Psoas muscle (tissue), 8 donors: Measurements from ENCODE around the gene ZNF688. TPM values are rescaled to one million over a fixed set of nuclear protein-coding genes. Genes with fewer than 3 reads are reported as not detected.
A peak's percentile ranks its signal among the peaks of the same experiment; 100 is the strongest.

Experiments used
- ATAC-seq, 4 donors: fragments of 200-7000 bp; cut with Tn5 transposase; one replicate each; pipeline ENCODE4 v1.9.1; 2020; ENCODE audit warnings: moderate library complexity in 3 of 4, mild to moderate bottlenecking in 2 of 4
- DNase-seq, 2 donors: peaks; one replicate each; pipeline ENCODE4 v3.0.0-alpha.2; 2020
- H3K27ac ChIP-seq: fragments of 200-600 bp; one replicate; pipeline ENCODE4 v1.8.0; 2022
- H3K27me3 ChIP-seq, 3 donors: fragments of 200-600 bp in 1 of 3; one replicate each; pipeline versions ENCODE4 v1.6.1 to v1.8.0; 2013 to 2022; ENCODE audit warnings: low read length in 2 of 3, mild to moderate bottlenecking in 2 of 3, moderate library complexity in 1 of 3; ENCODE audit not compliant: insufficient read depth in 3 of 3
- H3K36me3 ChIP-seq, 2 donors: fragments of 200-600 bp in 1 of 2; one replicate each; pipeline versions ENCODE4 v1.6.1 to v1.8.0; 2013 to 2022; ENCODE audit warnings: low read depth in 1 of 2, mild to moderate bottlenecking in 1 of 2, moderate library complexity in 1 of 2; ENCODE audit not compliant: insufficient read depth in 1 of 2
- H3K4me1 ChIP-seq: fragments of 200-600 bp; one replicate; pipeline ENCODE4 v1.8.0; 2022
- H3K4me3 ChIP-seq: fragments of 200-600 bp; one replicate; pipeline ENCODE4 v1.8.0; 2022; ENCODE audit warnings: mild to moderate bottlenecking
- H3K9me3 ChIP-seq: fragments of 200-600 bp; one replicate; pipeline ENCODE4 v1.8.0; 2022
- WGBS, 3 donors: extraction: QIAGEN DNeasy Blood & Tissue Kit; methylation state at CpG; one replicate each; pipeline versions ENCODE4 v1.1.6 to v1.1.7; 2013; 5-methylcytosine and 5-hydroxymethylcytosine counted together
- intact Hi-C, 2 donors: fragments of 100-400 bp; cut with DNase I; formaldehyde crosslinking; loops; one replicate each; pipeline versions ENCODE4 v1.11.0 to v1.14.2; 2022
- polyA plus RNA-seq, 3 donors: library from polyadenylated mRNA; stranded (reverse); fragments of 200-250 nt; gene quantifications; one replicate each; pipeline ENCODE4 v1.2.3, GENCODE V29; 2013
- total RNA-seq, 4 donors: library from RNA; stranded (reverse); fragmentation: NEBNext Ultra II Directional in 2 of 4; extraction: Animal tissue kit (Norgen Biotek cat#: 25700) in 2 of 4; gene quantifications; one replicate each; pipeline versions ENCODE4 v1.2.1 to v1.2.4, GENCODE V29; 2021 to 2023
- TF ChIP-seq, protein P1 (sequence below): fragments of 200-600 bp; IDR thresholded peaks from one replicate; pipeline ENCODE4 v1.8.0; 2022; ENCODE audit warnings: antibody characterized with exemption
- donor health status: healthy with polysubstance abuse.
- donor health status: DM: no; HTN: no; CAD: no; lungs with moderate emphysema.
- donor health status: Bipolar disorder and iron deficiency.
- donor health status: healthy.
- donor health status: DM: yes; HTN: yes; CAD: no.
- donor health status: DM: no; HTN: no; CAD: no.
- donor health status: DM: no; HTN: no; CAD: no.
- donor health status: DM: yes; HTN: yes; CAD: no.

The ZNF688 gene
- total and polyA plus RNA-seq, 7 donors = 11.1 to 21.2 (median 14.9) TPM

DNA sequence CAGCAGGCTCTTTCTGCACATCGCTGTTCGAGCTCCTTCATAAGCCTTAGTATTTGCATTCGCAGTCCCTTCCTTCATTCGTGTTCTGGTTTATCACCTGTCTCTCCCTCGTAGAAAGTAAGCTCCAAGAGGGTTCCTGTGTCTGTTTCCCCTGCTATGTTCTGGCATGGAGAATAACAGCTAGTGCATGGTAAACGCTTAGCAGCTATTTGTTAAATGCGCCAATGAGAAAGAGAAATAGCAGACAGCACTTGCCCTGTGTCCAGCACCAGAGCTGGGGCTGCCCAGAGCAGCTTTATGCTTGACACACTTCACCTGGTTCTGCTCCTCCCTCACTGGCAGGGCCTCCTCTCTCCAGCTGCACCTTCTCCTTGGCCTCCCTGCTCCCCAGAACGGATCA lies 5.5 kb downstream of the ZNF688 start:
- 55 to 61% (median 60%) methylated on average over 8 of the region's 8 CpGs for WGBS, 3 donors
- ATAC-seq (no peak), DNase-seq (no peak)
- Histone ChIP-seq H3K27me3 (no peaks in the 10 kb centered on the region), H3K4me3 (no peak overlapping the region), H3K36me3 (peaks cover 0 to 9% of the 10 kb centered on the region in 2 donors), H3K27ac (no peak overlapping the region), H3K4me1 (peaks cover 9% of the 10 kb centered on the region), H3K9me3 (no peaks in the 10 kb centered on the region)
- intact Hi-C loops = no loop called here
- TF ChIP-seq, protein P1, sequence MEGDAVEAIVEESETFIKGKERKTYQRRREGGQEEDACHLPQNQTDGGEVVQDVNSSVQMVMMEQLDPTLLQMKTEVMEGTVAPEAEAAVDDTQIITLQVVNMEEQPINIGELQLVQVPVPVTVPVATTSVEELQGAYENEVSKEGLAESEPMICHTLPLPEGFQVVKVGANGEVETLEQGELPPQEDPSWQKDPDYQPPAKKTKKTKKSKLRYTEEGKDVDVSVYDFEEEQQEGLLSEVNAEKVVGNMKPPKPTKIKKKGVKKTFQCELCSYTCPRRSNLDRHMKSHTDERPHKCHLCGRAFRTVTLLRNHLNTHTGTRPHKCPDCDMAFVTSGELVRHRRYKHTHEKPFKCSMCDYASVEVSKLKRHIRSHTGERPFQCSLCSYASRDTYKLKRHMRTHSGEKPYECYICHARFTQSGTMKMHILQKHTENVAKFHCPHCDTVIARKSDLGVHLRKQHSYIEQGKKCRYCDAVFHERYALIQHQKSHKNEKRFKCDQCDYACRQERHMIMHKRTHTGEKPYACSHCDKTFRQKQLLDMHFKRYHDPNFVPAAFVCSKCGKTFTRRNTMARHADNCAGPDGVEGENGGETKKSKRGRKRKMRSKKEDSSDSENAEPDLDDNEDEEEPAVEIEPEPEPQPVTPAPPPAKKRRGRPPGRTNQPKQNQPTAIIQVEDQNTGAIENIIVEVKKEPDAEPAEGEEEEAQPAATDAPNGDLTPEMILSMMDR = no peak

DNA sequence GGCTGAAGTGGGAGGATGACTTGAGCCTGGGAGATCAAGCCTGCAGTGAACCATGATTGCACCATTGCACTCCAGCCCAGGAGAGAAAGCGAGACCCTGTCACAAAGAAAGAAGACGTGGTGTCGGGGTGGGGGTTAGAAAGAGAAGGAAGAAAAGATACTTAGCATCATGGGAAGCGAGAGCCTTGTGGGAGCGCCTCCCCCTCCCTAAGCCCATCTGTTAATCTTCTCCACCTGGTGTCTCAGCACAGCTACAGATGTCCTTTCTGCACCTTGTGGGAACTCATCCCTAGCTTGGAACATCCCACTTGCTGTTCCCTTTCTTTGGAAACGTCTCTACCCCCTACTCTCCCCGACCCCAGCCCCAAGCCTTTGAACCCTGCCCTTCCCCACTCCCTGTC lies 6.0 kb downstream of the ZNF688 start:
- H3K9me3 ChIP-seq = no peaks in the 10 kb centered on the region
- no peak overlapping the region for H3K4me3 ChIP-seq
- ATAC-seq = no peak
- peaks cover 0 to 9% of the 10 kb centered on the region in 2 donors for H3K36me3 ChIP-seq
- 46 to 63% (median 53%) methylated on average over 7 of the region's 7 CpGs for WGBS, 3 donors
- peaks cover 8% of the 10 kb centered on the region for H3K4me1 ChIP-seq
- DNase-seq = no peak
- no peaks in the 10 kb centered on the region for H3K27me3 ChIP-seq
- intact Hi-C loops = no loop called here
- no peak overlapping the region for H3K27ac ChIP-seq
- TF ChIP-seq, protein P1 = no peak

DNA sequence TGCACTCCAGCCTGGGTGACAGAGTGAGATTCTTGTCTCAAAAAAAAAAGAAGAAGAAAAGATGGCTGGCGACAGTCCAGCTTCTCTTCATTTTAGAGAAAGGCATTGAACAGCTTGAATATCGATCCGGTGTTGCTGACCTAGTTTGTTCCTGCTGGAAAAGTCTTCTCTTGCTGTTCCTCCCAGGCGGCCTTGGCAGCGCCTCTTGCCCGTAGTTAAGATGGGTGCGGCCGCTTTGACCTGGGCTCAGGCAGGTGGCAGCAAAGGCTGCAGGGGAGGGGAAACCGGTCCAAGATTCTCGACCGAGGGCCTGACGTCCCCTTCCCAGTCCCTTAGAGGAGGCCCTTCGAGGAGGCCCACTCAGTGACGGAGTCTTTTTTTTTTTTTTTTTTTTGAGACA lies 9.5 kb downstream of the ZNF688 start:
- ATAC-seq (no peak), DNase-seq (peak in 1 of 2 donors; percentile 48)
- Histone ChIP-seq H3K27me3 (no peaks in the 10 kb centered on the region), H3K36me3 (no peaks in the 10 kb centered on the region), H3K9me3 (no peaks in the 10 kb centered on the region), H3K4me3 (peak overlapping the region; percentile 65), H3K27ac (peak overlapping the region; percentile 39), H3K4me1 (peaks cover 4% of the 10 kb centered on the region)
- WGBS, 3 donors = 87 to 96% (median 91%) methylated on average over 13 to 14 of the region's 14 CpGs
- TF ChIP-seq, protein P1 = no peak
- intact Hi-C loops = no loop called here

DNA sequence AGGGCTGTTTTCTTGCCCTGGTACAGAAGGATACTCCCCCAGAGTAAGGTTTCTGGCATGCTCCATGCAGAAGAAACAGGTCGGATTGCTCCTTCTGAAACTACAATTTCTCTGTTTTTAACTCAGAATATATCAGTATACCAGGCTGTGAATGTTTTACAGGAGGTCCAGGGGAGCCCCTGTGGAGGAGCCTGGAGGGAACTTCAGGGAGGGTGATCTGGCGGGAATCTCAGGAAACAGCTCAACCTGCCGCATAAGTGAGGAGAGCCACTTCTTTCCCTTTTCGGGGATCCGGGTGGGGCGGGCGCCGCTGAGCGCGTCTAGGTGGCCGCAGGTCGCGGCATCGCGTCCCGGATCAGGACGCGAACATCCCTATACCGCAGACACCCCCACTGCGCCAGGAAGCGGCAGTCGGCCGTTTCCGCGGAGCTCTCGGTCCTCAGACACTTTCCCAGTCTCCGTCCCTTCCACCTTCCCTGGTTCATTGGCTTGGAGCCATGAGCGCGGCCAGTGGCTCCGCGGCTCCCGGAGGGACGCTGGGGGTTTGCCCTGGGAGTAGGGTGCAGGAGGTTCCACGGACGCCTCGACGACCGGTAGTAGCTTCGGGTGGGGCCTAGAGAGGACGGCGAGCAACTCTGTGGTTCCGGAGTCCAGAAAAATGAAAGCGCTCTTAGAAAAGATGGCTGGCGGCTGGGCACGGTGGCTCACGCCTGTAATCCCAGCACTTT lies 10.3 kb downstream of the ZNF688 start:
- TF ChIP-seq, protein P1 = no peak
- H3K36me3 ChIP-seq = no peaks in the 10 kb centered on the region
- H3K27ac ChIP-seq = peak overlapping the region; percentile 39
- H3K4me3 ChIP-seq = peak overlapping the region; percentile 65
- no peaks in the 10 kb centered on the region for H3K27me3 ChIP-seq
- intact Hi-C loops = no loop called here
- peaks cover 11% of the 10 kb centered on the region for H3K4me1 ChIP-seq
- ATAC-seq (no peak), DNase-seq (peak; percentile 41 to 68)
- no peaks in the 10 kb centered on the region for H3K9me3 ChIP-seq
- WGBS, 3 donors = 21 to 26% (median 23%) methylated on average over 46 of the region's 46 CpGs
